Measurements from ENCODE around the gene NOL9.

- TF ChIP-seq POLR2A (IDR thresholded peaks at IDR 0.05; ENCODE audit: low read depth, low read length) (no peak), EZH2 (IDR thresholded peaks at IDR 0.05; ENCODE audit: borderline replicate concordance, low read depth, low read length, severe bottlenecking) (no peak), CTCF (IDR thresholded peaks at IDR 0.05; ENCODE audit: extremely low read depth in 1 of 2, insufficient read depth in 1 of 2, low read depth in 1 of 2, low read length in 2 of 2) (no peak), POLR2AphosphoS5 (IDR thresholded peaks at IDR 0.05; ENCODE audit: insufficient read depth, low read depth, low read length) (no peak), FOS (IDR thresholded peaks at IDR 0.05; ENCODE audit: borderline replicate concordance, insufficient read depth, low read length) (no peak), MYC (IDR thresholded peaks at IDR 0.05; ENCODE audit: low read depth, low read length) (no peak), GATA2 (IDR thresholded peaks at IDR 0.05; ENCODE audit: insufficient read depth, insufficient read length, low read depth, low read length) (no peak), JUN (IDR thresholded peaks at IDR 0.05; ENCODE audit: borderline replicate concordance, insufficient read depth, insufficient read length, low read depth) (no peak), MAX (IDR thresholded peaks at IDR 0.05; ENCODE audit: insufficient read depth, insufficient read length) (no peak)
These were observed 46.0 kb downstream of the NOL9 start for GRCh38 chr1:6508154-6508815.

All from endothelial cell of umbilical vein (primary cell).